Right lobe of liver (tissue), 6 donors: ENCODE data around the gene VPS54. TPM values are rescaled to one million over a fixed set of nuclear protein-coding genes. Genes with fewer than 3 reads are reported as not detected.
"Not testable (repeated sequence)": the region's sequence is repeated elsewhere in the genome, so short reads cannot be mapped to it uniquely, and the experiment has no call there.

ENCODE experiments used
- ATAC-seq, 4 donors: fragments of 200-7000 bp; cut with Tn5 transposase; one replicate each; pipeline ENCODE4 v1.9.1; 2020; ENCODE audit warnings: mild to moderate bottlenecking in 4 of 4, moderate library complexity in 4 of 4
- DNase-seq, 3 donors: peaks; one replicate each; pipeline ENCODE4 v3.0.0-alpha.2; 2020
- H3K27ac ChIP-seq, 3 donors: fragments of 200-600 bp; one replicate each; pipeline ENCODE4 v1.8.0; 2022
- H3K27me3 ChIP-seq, 2 donors: fragments of 200-600 bp; one replicate each; pipeline ENCODE4 v1.8.0; 2022
- H3K36me3 ChIP-seq, 4 donors: fragments of 200-600 bp; sonication (generic) in 1 of 4; one replicate each; pipeline versions ENCODE4 v1.5.1 to v1.8.0; 2017 to 2022; ENCODE audit warnings: control low read depth in 1 of 4
- H3K4me1 ChIP-seq, 4 donors: fragments of 200-600 bp; sonication (generic) in 1 of 4; one replicate each; pipeline versions ENCODE4 v1.5.1 to v1.8.0; 2017 to 2022; ENCODE audit warnings: control low read depth in 1 of 4
- H3K4me3 ChIP-seq, 3 donors: fragments of 200-600 bp; one replicate each; pipeline ENCODE4 v1.8.0; 2022
- H3K9me3 ChIP-seq, 4 donors: fragments of 200-600 bp; sonication (generic) in 1 of 4; one replicate each; pipeline versions ENCODE4 v1.5.1 to v1.8.0; 2017 to 2022; ENCODE audit warnings: control low read depth in 1 of 4
- POLR2A ChIP-seq: fragments of 450-650 bp; IDR thresholded peaks from one replicate; pipeline ENCODE4 v1.6.1; 2017; ENCODE audit warnings: antibody characterized with exemption, mild to moderate bottlenecking
- WGBS: methylation state at CpG from one replicate; pipeline ENCODE4 v1.1.6; 2018; ENCODE audit warnings: low coverage, low lambda C conversion rate; ENCODE audit not compliant: insufficient coverage; ENCODE audit errors: missing lambda C conversion rate; 5-methylcytosine and 5-hydroxymethylcytosine counted together
- intact Hi-C, 2 donors: fragments of 100-400 bp; cut with DNase I; formaldehyde crosslinking; loops; one replicate each; pipeline versions ENCODE4 v1.11.2 to v1.14.1; 2022
- total RNA-seq, 6 experiments: library from RNA; depleted of rRNA in 2 of 6; stranded (reverse); fragments of >200 nt in 2 of 6; fragmentation: NEBNext Ultra II Directional in 3 of 6; extraction: Animal tissue kit (Norgen Biotek cat#: 25700) in 3 of 6; gene quantifications; one replicate each; pipeline versions ENCODE4 v1.1.0 to v1.2.4, GENCODE V29; 2016 to 2023
- TF ChIP-seq, protein P1 (sequence below), 4 donors: fragments of 200-600 bp in 3 of 4; fragments of 450-650 bp in 1 of 4; IDR thresholded peaks; one replicate each; pipeline versions ENCODE4 v1.5.1 to v1.8.0; 2016 to 2022; ENCODE audit warnings: antibody characterized with exemption in 4 of 4, mild to moderate bottlenecking in 2 of 4
- donor health status: DM: no; HTN: yes; CAD: no.
- donor health status: DM: no; HTN: no; CAD: no.
- donor health status: DM: no; HTN: no; CAD: no.
- donor health status: DM: no; HTN: yes; CAD: no.
- donor health status: DM: no; HTN: yes; CAD: no.

The VPS54 gene
- total RNA-seq, 6 experiments from 2014 or later = 11.6 to 12.5 (median 12.2) TPM

DNA sequence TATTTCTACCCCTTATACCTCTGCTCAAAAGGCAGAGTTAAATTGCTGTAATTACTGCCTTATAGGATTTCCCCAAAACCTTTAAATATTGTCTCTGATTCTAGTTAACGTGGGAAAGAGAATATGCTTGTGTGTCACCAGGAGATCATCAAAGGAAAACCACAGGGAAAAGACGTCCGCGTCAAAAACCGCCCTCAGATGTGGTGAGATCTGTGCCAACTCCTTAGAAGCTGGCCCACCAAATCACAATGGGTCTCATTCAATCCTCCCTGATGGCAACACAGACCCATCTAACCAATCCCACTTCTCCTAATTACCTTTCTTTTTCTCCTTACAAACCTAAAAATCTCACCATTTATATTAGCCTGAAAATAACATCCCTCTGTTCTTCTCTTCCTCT lies 25.4 kb downstream of the VPS54 start:
- no peak overlapping the region for H3K4me3 ChIP-seq
- peaks cover 0 to 15% (median 0%) of the 10 kb centered on the region in 4 donors for H3K4me1 ChIP-seq
- no peaks in the 10 kb centered on the region for H3K27me3 ChIP-seq
- no peak for ATAC-seq
- H3K9me3 ChIP-seq = no peaks in the 10 kb centered on the region
- WGBS = 82% methylated on average over 5 of the region's 5 CpGs
- TF ChIP-seq, protein P1, sequence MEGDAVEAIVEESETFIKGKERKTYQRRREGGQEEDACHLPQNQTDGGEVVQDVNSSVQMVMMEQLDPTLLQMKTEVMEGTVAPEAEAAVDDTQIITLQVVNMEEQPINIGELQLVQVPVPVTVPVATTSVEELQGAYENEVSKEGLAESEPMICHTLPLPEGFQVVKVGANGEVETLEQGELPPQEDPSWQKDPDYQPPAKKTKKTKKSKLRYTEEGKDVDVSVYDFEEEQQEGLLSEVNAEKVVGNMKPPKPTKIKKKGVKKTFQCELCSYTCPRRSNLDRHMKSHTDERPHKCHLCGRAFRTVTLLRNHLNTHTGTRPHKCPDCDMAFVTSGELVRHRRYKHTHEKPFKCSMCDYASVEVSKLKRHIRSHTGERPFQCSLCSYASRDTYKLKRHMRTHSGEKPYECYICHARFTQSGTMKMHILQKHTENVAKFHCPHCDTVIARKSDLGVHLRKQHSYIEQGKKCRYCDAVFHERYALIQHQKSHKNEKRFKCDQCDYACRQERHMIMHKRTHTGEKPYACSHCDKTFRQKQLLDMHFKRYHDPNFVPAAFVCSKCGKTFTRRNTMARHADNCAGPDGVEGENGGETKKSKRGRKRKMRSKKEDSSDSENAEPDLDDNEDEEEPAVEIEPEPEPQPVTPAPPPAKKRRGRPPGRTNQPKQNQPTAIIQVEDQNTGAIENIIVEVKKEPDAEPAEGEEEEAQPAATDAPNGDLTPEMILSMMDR (IDR thresholded peaks at IDR 0.05) = no peak
- no peak for TF ChIP-seq POLR2A
- H3K27ac ChIP-seq = no peak overlapping the region
- H3K36me3 ChIP-seq = no peaks in the 10 kb centered on the region
- DNase-seq = no peak
- intact Hi-C loops = no loop called here

DNA sequence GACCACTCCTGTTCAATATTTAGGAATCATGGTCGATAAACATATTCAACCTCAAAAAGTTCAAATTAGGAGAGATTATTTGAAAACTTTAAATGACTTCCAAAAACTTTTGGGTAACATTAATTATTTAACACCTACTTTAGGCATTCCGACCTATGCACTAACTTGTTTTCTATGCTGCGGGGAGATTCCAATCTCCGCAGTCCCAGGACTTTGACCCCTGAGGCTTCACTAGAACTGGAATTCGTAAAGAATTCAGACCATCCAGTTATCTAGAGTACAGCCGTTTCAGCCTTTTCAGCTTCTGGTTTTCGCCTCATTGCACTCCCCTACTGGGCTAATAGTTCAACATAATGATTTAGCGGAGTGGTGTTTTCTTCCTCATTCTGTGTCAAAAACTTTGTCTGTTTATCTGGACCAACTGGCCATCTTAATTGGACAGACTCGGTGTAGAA lies 26.1 kb downstream of the VPS54 start:
- H3K4me3 ChIP-seq, H3K36me3 ChIP-seq, H3K9me3 ChIP-seq, ATAC-seq, DNase-seq, H3K27ac ChIP-seq, H3K27me3 ChIP-seq, intact Hi-C loops: not testable (repeated sequence)
- H3K4me1 ChIP-seq = peaks cover 0 to 15% (median 0%) of the 10 kb centered on the region in 4 donors
- WGBS = 68% methylated on average over 9 of the region's 9 CpGs

DNA sequence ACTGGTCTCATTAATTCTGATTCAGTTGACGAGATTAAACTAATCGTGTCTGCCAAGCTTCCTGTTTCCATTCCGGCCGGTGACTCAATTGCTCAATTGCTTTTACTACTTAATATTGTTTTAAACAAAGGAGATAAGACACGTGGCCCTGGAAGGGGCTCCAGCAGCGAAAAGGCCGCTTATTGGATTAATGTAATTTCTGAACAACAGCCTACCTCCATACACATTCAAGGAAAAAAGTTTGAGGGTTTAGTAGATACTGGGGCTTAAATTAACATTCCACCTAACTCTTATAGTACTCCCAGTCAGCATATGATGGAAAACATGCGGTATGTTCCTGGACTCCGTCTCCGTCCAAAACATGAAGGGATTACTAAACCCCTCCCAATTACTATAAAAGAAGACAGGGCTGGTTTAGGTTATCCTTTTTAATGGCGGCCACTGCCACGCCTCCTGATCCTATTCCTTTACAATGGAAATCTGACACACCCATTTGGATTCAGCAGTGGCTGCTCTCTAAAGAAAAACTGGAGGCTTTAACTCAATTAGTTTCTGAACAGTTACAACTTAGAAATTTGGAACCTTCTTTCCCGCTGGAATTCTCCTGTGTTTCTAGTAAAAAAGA lies 27.1 kb downstream of the VPS54 start:
- Histone ChIP-seq H3K4me1 (peaks cover 0 to 15% (median 0%) of the 10 kb centered on the region in 4 donors), H3K36me3 (no peaks in the 10 kb centered on the region), H3K9me3 (no peaks in the 10 kb centered on the region), H3K4me3 (no peak overlapping the region), H3K27me3 (no peaks in the 10 kb centered on the region), H3K27ac (peak overlapping the region in 1 of 3 donors; percentile 12)
- DNase-seq (no peak), ATAC-seq (no peak)
- TF ChIP-seq, protein P1 (IDR thresholded peaks at IDR 0.05) = no peak
- TF ChIP-seq POLR2A = no peak
- 72% methylated on average over 12 of the region's 13 CpGs for WGBS
- intact Hi-C loops = no loop called here

DNA sequence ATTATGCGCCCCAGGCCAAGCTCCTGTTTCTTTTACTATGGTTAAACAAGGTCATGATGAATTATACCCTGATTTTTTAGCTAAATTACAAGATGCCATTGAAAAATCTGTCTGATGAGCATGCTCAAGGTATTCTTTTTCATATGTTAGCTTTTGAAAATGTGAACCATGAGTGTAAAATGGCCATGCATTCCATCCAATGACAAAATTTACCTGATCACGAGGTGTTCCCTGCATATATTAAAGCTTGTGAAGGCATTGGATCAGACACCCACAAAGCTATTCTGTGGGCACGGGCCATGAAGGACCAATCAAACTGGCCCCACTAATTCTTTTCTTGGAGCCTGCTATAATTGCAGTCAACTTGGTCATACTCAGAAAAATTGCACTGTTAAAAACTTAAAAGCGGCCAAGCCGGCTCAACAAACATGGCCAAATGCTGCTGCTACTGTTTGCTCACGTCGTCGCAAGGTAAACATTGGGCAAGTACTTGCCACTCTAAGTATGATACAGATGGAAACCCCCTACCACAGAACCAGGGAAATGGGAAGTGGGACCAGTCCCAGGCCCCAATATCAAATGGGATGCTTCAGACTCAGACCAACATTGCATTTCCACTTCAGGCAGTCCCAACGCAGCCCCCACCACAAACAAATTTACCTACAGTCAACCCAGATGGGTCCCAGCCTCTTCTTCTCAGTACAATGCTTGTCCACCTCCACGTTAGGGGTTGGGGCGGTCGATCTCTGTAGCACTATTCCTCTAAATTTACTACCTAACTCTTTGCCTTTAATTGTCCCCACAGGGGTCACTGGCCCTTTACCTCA lies 27.8 kb downstream of the VPS54 start:
- H3K4me3 ChIP-seq, H3K9me3 ChIP-seq, intact Hi-C loops, H3K36me3 ChIP-seq, H3K27me3 ChIP-seq: not testable (repeated sequence)
- peak in 1 of 3 donors; percentile 50 for DNase-seq
- peak overlapping the region in 1 of 3 donors; percentile 12 for H3K27ac ChIP-seq
- ATAC-seq = peak; percentile 40 to 85 (median 70)
- WGBS = 56% methylated on average over 12 of the region's 12 CpGs
- peaks cover 0 to 16% (median 0%) of the 10 kb centered on the region in 4 donors for H3K4me1 ChIP-seq

DNA sequence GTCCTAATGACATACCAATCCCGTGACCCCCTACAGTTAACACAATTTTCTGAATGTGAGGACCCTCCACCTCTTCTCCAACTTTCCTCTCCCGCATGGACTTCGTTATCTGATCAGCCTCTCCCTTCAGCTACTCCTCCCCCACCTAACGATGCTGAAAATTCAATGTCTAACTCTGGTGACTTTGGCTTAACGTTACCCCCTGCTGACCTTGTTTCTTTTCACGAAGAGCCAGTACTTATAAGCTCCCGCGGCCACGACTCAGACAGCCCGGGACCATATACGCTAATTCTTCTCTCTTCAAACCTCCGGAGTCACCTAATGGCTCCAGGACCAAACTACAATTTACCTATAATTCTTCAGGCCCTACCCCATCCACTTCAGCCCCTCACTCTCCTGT lies 29.2 kb downstream of the VPS54 start:
- no peak for TF ChIP-seq POLR2A
- TF ChIP-seq, protein P1 (IDR thresholded peaks at IDR 0.05) = no peak
- no peak for DNase-seq
- 88% methylated on average over 12 of the region's 12 CpGs for WGBS
- Histone ChIP-seq H3K36me3 (no peaks in the 10 kb centered on the region), H3K4me1 (peaks cover 0 to 29% (median 2%) of the 10 kb centered on the region in 4 donors), H3K9me3 (no peaks in the 10 kb centered on the region), H3K27ac (no peak overlapping the region), H3K27me3 (no peaks in the 10 kb centered on the region), H3K4me3 (no peak overlapping the region)
- intact Hi-C loops = no loop called here
- ATAC-seq = no peak

DNA sequence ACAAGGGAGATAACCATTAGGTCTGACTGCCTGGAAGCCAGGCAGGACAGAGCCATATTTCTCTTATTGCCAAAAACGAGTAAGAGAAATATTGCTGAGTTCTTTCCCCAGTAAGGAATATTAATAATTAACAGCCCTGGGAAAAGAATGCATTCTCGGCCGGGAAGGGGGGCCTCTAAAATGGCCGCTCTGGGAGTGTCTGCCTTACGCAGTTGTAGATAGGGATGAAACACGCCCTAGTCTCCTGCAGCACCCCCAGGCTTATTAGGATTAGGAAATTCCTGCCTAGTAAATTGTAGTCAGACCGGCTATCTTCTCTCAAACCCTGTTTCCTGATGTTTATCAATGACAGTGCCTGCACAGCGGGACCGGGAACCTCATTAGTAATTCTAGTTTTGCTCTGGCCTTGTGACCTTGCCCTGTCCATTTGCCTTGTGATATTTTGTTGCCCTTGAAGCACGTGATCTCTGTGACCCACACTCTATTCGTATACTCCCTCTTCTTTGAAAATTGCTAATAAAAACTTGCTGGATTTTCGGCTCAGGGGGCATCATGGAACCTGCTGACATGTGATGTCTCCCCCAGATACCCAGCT lies 30.3 kb downstream of the VPS54 start:
- H3K36me3 ChIP-seq, DNase-seq, H3K4me3 ChIP-seq, H3K27me3 ChIP-seq, ATAC-seq, H3K27ac ChIP-seq, intact Hi-C loops, H3K9me3 ChIP-seq: not testable (repeated sequence)
- peaks cover 0 to 41% (median 6%) of the 10 kb centered on the region in 4 donors for H3K4me1 ChIP-seq
- 78% methylated on average over 8 of the region's 12 CpGs for WGBS
